Keratinocyte (primary cell): Measurements from ENCODE around the gene ESF1. TPM values are rescaled to one million over a fixed set of nuclear protein-coding genes. Genes with fewer than 3 reads are reported as not detected.

Experiments used
- DNase-seq: peaks from one replicate; pipeline ENCODE4 v3.0.0-alpha.2; 2011; ENCODE audit warnings: low read depth, missing footprints, low spot score
- FAIRE-seq: peaks from 2 replicates; lab custom pipeline; 2011; peaks lifted over from hg19 to GRCh38; lab: Jason Lieb, UNC
- H2AFZ ChIP-seq: 2 replicates; pipeline ENCODE4 v1.6.0; 2012; ENCODE audit warnings: low read length, control low read depth, inconsistent platforms; ENCODE audit not compliant: control insufficient read depth
- H3K27ac ChIP-seq: 2 replicates; pipeline ENCODE4 v1.5.1; 2011; ENCODE audit warnings: low read length; ENCODE audit not compliant: control insufficient read depth, insufficient read depth
- H3K27me3 ChIP-seq: 3 replicates; pipeline ENCODE4 v1.6.0; 2011; ENCODE audit warnings: low read length; ENCODE audit not compliant: control insufficient read depth, insufficient read depth; ENCODE audit errors: extremely low read depth
- H3K36me3 ChIP-seq, 2 experiments: 2 replicates in 1 of 2; 3 replicates in 1 of 2; pipeline ENCODE4 v1.5.1; 2011; ENCODE audit warnings: low read length in 2 of 2, mild to moderate bottlenecking in 1 of 2; ENCODE audit not compliant: control insufficient read depth in 2 of 2, insufficient read depth in 2 of 2; ENCODE audit errors: extremely low read depth in 1 of 2
- H3K4me1 ChIP-seq: 3 replicates; pipeline ENCODE4 v1.5.1; 2011; ENCODE audit warnings: low read length; ENCODE audit not compliant: control insufficient read depth, insufficient read depth; ENCODE audit errors: extremely low read depth
- H3K4me2 ChIP-seq: 3 replicates; pipeline ENCODE4 v1.6.0; 2011; ENCODE audit warnings: low read depth, low read length; ENCODE audit not compliant: control insufficient read depth, insufficient read depth; ENCODE audit errors: extremely low read depth
- H3K4me3 ChIP-seq, 3 experiments: fragments of 200-600 bp in 1 of 3; sonication (generic) in 1 of 3; 2 replicates in 2 of 3; 3 replicates in 1 of 3; pipeline ENCODE4 v1.5.1; 2011 to 2016; ENCODE audit warnings: low read length in 3 of 3, mild to moderate bottlenecking in 3 of 3, control low read depth in 2 of 3, inconsistent platforms in 1 of 3, low read depth in 1 of 3, mixed read lengths in 1 of 3, mixed run types in 1 of 3, moderate library complexity in 1 of 3; ENCODE audit not compliant: control insufficient read depth in 2 of 3, insufficient read depth in 2 of 3; ENCODE audit errors: extremely low read depth in 1 of 3
- H3K79me2 ChIP-seq: 2 replicates; pipeline ENCODE4 v1.6.0; 2012; ENCODE audit warnings: low read length; ENCODE audit not compliant: control insufficient read depth, insufficient read depth
- H3K9ac ChIP-seq: 3 replicates; pipeline ENCODE4 v1.6.0; 2011; ENCODE audit warnings: low read length; ENCODE audit not compliant: control insufficient read depth, insufficient read depth; ENCODE audit errors: extremely low read depth
- H3K9me1 ChIP-seq: 3 replicates; pipeline ENCODE4 v1.6.0; 2011; ENCODE audit warnings: low read length; ENCODE audit not compliant: control insufficient read depth, insufficient read depth; ENCODE audit errors: extremely low read depth
- H3K9me3 ChIP-seq: 2 replicates; pipeline ENCODE4 v1.5.1; 2012; ENCODE audit warnings: low read depth, low read length; ENCODE audit not compliant: control insufficient read depth
- H4K20me1 ChIP-seq: 3 replicates; pipeline ENCODE4 v1.6.0; 2011; ENCODE audit warnings: low read length; ENCODE audit not compliant: control insufficient read depth, insufficient read depth; ENCODE audit errors: extremely low read depth
- EZH2 ChIP-seq: IDR thresholded peaks from one replicate; pipeline ENCODE4 v1.6.1; 2012; ENCODE audit warnings: inconsistent platforms, mild to moderate bottlenecking, low read length, moderate library complexity
- dilution Hi-C: fragments of 300-500 bp; cut with MboI; formaldehyde crosslinking; loops from one replicate; pipeline ENCODE4 v1.7.0; 2020; ENCODE audit warnings: low sequenced_read_pairs; ENCODE audit not compliant: extremely low pct_ligation_motif_present
- polyA plus RNA-seq, 5 experiments: library from polyadenylated mRNA; depleted of rRNA in 3 of 5; stranded (reverse) in 3 of 5; stranded (forward) in 1 of 5; unstranded in 1 of 5; fragments of >200 nt; gene quantifications; 1 replicate in 1 of 5; 2 replicates in 3 of 5; 3 replicates in 1 of 5; pipeline versions ENCODE4 v1.2.1 to v1.2.3, GENCODE V29; 2011 to 2012; ENCODE audit warnings: missing spikeins in 2 of 5, low read depth in 1 of 5, low replicate concordance in 1 of 5
- TF ChIP-seq, protein P1 (sequence below), 3 experiments: IDR thresholded peaks in 1 of 3; conservative IDR thresholded peaks in 1 of 3; optimal IDR thresholded peaks in 1 of 3; 2 replicates in 2 of 3; 3 replicates in 1 of 3; pipeline versions ENCODE3 to v1.5.1; 2011; ENCODE audit warnings: low read length in 3 of 3, mild to moderate bottlenecking in 3 of 3, moderate library complexity in 2 of 3, control low read depth in 1 of 3, inconsistent platforms in 1 of 3; ENCODE audit not compliant: insufficient read depth in 2 of 3; ENCODE audit errors: extremely low read depth in 1 of 3

Gene ESF1
- polyA plus RNA-seq, 1 donor (not counting 4 experiments of a cell fraction or from before 2014, with no cell fraction given) = 10.8 TPM

DNA sequence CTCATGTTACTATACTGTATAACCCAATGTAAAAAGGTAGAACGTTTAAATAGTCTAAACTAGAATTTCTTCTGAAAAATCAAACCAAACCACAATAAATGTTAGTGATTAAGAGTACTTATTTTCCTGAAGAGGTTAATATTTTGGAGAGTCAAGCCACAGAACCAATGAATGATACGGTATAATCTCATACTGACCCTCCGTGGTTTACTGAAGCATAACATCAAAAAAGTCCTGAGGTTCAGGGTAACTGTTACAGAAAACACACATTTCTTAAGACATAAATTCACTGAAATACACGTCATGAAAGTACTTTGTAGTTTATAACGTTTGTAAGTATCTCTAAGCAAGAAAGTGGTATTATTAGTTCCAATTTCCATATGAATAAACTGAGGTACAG, 28.9 kb downstream of the ESF1 start:
- no peaks in the 10 kb centered on the region for H3K27me3 ChIP-seq
- peaks cover 0 to 8% of the 10 kb centered on the region in 2 experiments for H3K36me3 ChIP-seq
- H3K9ac ChIP-seq = no peak overlapping the region
- FAIRE-seq (no peak), DNase-seq (no peak)
- no peaks in the 10 kb centered on the region for H3K79me2 ChIP-seq
- TF ChIP-seq EZH2 = no peak
- TF ChIP-seq, protein P1, sequence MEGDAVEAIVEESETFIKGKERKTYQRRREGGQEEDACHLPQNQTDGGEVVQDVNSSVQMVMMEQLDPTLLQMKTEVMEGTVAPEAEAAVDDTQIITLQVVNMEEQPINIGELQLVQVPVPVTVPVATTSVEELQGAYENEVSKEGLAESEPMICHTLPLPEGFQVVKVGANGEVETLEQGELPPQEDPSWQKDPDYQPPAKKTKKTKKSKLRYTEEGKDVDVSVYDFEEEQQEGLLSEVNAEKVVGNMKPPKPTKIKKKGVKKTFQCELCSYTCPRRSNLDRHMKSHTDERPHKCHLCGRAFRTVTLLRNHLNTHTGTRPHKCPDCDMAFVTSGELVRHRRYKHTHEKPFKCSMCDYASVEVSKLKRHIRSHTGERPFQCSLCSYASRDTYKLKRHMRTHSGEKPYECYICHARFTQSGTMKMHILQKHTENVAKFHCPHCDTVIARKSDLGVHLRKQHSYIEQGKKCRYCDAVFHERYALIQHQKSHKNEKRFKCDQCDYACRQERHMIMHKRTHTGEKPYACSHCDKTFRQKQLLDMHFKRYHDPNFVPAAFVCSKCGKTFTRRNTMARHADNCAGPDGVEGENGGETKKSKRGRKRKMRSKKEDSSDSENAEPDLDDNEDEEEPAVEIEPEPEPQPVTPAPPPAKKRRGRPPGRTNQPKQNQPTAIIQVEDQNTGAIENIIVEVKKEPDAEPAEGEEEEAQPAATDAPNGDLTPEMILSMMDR (optimal IDR thresholded peaks at IDR 0.05 in 1 of 3, IDR thresholded peaks at IDR 0.05 in 1 of 3, conservative IDR thresholded peaks at IDR 0.05 in 1 of 3; ENCODE audit: extremely low read depth in 1 of 3, insufficient read depth in 2 of 3, low read length in 3 of 3) = no peak
- H3K9me3 ChIP-seq = no peaks in the 10 kb centered on the region
- H3K27ac ChIP-seq = no peak overlapping the region
- no peak overlapping the region for H3K4me2 ChIP-seq
- no peaks in the 10 kb centered on the region for H4K20me1 ChIP-seq
- no peak overlapping the region for H3K4me3 ChIP-seq
- H2AFZ ChIP-seq = no peak overlapping the region
- peaks cover 11% of the 10 kb centered on the region for H3K4me1 ChIP-seq
- H3K9me1 ChIP-seq = no peaks in the 10 kb centered on the region
- dilution Hi-C loops = no loop called here

DNA sequence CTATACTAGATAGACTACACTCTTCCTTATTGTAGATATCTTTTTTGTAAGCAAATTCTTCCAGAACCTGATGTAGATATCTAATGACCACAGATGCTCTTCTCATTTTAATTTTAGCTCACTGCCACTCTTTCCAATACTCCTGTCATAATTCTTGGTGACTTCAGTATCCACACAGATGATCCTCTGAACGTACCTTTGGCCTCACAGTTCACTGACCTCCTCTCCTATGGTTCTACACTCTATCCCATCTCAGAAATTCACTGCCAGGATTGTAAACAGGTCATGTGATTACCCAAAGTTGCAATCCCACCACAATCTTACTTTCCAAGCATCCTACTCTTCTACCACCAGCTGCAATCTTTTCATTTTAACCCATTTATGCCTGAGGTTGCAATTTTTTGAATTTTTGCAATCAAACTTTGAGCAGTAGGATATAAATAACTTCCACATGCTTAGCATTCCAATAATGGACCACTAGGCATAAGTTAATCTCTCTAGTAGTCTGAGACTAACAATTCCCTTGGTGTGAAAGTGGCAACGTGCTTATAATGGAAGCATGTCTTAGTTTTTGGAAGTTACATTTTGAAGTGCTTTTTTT, 31.2 kb downstream of the ESF1 start:
- peaks cover 11% of the 10 kb centered on the region for H3K4me1 ChIP-seq
- H3K27ac ChIP-seq = no peak overlapping the region
- H3K27me3 ChIP-seq = no peaks in the 10 kb centered on the region
- no peak overlapping the region for H2AFZ ChIP-seq
- peaks cover 0 to 12% of the 10 kb centered on the region in 2 experiments for H3K36me3 ChIP-seq
- dilution Hi-C loops = no loop called here
- no peaks in the 10 kb centered on the region for H3K79me2 ChIP-seq
- H3K4me2 ChIP-seq = no peak overlapping the region
- H3K4me3 ChIP-seq = no peak overlapping the region
- TF ChIP-seq EZH2 = no peak
- TF ChIP-seq, protein P1 (optimal IDR thresholded peaks at IDR 0.05 in 1 of 3, IDR thresholded peaks at IDR 0.05 in 1 of 3, conservative IDR thresholded peaks at IDR 0.05 in 1 of 3; ENCODE audit: extremely low read depth in 1 of 3, insufficient read depth in 2 of 3, low read length in 3 of 3) = no peak
- H3K9ac ChIP-seq = no peak overlapping the region
- no peaks in the 10 kb centered on the region for H3K9me3 ChIP-seq
- FAIRE-seq = no peak
- no peak for DNase-seq
- no peaks in the 10 kb centered on the region for H3K9me1 ChIP-seq
- no peaks in the 10 kb centered on the region for H4K20me1 ChIP-seq
